RPMI7951 (cell line): ENCODE results near the gene FGFR2. TPM values are rescaled to one million over a fixed set of nuclear protein-coding genes. Genes with fewer than 3 reads are reported as not detected.

Experiments
- DNase-seq: peaks from one replicate; pipeline ENCODE4 v3.0.0-alpha.2; 2012; ENCODE audit warnings: low read depth
- total RNA-seq: library from RNA; depleted of rRNA; stranded (reverse); fragments of >200 nt; shearing (Covaris generic); gene quantifications from 2 replicates; pipeline ENCODE4 v1.2.3, GENCODE V29; 2014

The FGFR2 gene
- total RNA-seq, 1 experiment from 2014 or later, result 0.60 TPM

GRCh38 chr10:121553511-121554264 lies 44.6 kb downstream of the FGFR2 start:
- DNase-seq, result no peak

DNA sequence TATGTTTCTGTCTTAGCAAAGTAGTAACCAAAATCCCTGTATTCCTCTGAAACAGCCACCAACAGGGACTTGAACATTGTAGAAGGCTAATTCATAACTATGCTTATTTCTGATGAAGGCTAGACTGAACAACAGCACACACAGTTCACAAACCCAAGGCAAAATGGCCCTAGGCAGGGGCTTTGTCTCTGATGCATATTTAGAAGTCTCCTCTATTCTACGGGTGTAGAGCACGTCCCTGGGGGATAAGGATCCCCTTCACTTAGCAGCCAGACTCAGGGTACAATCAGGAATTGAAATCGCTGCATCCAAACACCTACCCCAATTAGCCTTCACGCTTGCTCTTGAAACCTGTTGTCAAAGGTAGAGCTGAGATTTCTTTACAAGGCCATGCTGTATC lies 45.5 kb downstream of the FGFR2 start:
- no peak for DNase-seq

DNA sequence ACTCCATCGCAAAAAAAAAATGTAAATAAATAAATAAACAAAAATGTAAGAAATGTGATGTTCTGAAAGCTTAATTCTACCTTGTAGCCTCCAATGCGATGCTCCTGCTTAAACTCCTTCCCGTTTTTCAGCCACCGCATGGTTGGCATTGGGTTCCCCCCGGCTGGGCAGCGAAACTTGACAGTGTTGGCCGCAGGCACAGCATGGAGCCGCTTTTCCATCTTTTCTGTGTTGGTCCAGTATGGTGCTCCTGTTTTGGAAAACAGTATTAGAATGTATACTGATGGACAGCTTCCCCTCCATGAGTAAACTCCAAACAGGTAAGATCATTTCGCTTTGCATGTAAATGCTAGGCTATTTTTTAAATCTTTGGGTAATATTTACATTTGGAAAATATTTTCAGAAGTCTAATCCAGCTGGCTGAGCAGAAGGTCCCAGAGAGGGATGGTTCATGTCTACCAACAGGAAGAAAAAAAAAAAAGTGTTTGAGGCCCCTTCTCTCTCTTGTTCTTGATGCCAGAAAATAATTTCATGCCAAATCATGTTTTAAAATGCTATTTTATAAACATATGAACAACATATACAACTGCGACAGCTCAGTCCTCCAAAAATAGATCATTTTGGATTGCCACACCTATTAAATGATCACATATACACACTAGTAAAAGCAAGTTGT lies 46.9 kb downstream of the FGFR2 start:
- no peak for DNase-seq

GRCh38 chr10:121544301-121544869 lies 53.9 kb downstream of the FGFR2 start:
- DNase-seq, result no peak

DNA sequence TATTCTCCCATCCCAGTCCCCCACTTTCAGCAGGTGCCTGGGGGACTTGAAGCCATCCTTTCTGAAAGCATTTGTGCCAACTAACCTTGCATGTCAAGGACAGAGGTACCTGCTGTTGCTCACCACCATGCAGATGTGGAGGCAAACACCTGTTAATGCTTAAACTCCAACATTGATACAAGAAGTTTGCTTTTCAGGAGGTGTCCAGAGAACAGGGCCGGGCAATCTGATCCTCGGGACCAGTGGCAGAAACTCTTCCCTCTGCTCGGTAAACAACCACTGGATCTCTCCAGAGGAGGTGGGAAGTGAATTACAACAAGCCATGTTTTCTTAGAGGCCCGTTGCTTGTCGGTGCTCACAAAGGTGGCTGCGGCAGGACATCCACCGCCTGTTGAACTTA lies 54.7 kb downstream of the FGFR2 start:
- no peak for DNase-seq

DNA sequence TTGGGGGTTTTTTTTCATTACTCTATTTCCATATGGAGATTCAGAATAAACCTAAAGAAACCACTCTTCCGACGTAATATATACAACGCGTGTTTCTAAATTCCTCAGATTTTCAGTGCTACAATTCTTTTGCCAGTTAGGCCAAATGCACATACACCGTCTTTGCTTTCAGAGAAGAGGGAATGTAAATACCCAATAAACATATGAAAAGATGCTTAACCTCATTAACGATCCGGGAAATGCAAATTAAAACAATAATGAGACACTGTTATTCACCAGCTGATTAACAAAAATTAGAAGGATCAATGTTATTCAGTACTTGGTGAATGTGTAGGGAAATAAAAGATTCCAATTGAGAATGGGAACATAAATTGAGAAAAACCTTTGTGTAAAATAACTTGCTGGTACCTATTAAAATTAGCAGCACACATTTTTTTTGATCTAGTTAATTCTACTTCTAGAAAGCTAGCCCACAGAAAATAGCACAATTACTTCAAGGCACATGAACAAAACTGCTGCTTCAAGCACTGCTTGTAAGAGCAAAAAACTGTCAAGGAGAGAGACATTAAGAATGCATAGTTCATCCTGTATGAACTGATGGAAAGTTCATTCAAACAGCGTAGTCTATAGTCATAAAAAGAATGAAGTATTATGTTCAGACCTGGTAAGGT lies 56.7 kb downstream of the FGFR2 start:
- no peak for DNase-seq

DNA sequence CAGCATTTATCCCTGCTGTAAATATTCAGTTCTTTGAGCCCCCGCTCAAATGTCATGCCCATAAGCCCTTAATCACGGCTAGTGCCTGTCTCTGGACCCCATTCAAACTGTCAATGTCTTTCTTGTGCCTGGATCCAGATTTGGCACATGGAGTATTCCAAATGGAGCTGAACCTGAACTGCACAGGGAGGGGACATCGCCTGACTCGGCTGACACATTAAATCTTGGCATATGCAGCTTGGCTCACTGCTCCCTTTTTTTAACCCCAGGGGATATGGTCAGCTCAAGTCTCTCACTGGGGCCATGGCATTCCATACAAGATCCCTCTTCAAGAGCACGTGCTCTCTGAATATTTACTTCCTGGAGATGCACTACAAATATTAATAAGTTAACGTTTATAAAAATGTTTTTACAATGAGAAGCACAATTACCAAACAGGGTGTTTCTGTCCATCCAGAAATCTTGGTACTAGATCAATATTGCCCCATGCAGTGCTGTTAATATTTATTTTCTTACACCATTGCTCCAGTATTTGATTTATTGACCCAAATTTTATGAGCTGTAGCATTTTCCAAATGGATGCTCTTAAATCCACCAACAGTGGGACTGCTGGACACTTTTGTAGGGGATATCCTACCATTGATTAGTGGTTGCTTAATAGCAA lies 57.4 kb downstream of the FGFR2 start:
- no peak for DNase-seq

- no peak for DNase-seq
Measured at GRCh38 chr10:121539786-121540185, 58.5 kb downstream of the FGFR2 start.

GRCh38 chr10:121536310-121536913 lies 61.8 kb downstream of the FGFR2 start:
- DNase-seq, result no peak

GRCh38 chr10:121535381-121535780 lies 62.9 kb downstream of the FGFR2 start:
- DNase-seq, result peak; percentile 7

- DNase-seq, result no peak
Measured at GRCh38 chr10:121532292-121532864, 65.9 kb downstream of the FGFR2 start.

DNA sequence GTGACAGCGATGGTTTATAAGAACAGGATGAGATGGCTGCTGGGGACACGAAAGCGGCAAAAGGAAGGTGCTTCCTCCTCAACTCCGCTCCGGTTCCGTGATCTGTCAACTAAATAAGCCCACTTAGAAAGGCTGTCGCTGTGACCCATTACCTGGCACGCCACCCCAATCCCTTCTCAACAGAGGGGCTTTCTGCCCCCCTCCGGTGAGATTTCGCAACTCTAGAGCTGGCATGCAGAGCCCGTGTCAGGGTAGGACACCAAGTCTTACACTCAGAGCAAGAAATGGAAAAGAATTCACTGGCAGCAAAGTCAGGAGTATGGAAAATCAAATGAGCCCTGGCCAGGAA lies 66.4 kb downstream of the FGFR2 start:
- no peak for DNase-seq

GRCh38 chr10:121531076-121531829 lies 67.0 kb downstream of the FGFR2 start:
- DNase-seq, result no peak

- no peak for DNase-seq
Measured at GRCh38 chr10:121530481-121531075, 67.7 kb downstream of the FGFR2 start.

DNA sequence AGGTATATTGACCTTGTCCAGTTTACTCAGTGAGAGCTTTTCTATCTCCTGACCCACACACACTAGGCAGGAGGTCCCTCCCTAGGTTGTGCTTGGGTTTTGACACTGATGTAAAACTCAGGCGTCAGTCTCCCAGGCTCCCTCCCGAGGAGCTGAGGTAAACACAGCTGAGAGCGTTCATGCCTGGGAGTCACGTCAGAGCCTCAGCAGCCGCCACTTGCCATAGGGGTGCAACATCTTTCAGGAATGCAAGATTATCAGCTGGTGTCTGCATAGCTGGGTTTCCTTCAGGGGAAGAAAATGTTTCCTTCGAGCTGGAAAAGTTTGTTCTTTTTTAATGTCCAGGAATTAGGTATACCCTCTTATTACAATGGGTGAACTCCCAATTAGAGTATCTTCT lies 70.6 kb downstream of the FGFR2 start:
- peak; percentile 24 for DNase-seq

GRCh38 chr10:121526801-121527221 lies 71.4 kb downstream of the FGFR2 start:
- no peak for DNase-seq

GRCh38 chr10:121526135-121526790 lies 72.0 kb downstream of the FGFR2 start:
- no peak for DNase-seq

DNA sequence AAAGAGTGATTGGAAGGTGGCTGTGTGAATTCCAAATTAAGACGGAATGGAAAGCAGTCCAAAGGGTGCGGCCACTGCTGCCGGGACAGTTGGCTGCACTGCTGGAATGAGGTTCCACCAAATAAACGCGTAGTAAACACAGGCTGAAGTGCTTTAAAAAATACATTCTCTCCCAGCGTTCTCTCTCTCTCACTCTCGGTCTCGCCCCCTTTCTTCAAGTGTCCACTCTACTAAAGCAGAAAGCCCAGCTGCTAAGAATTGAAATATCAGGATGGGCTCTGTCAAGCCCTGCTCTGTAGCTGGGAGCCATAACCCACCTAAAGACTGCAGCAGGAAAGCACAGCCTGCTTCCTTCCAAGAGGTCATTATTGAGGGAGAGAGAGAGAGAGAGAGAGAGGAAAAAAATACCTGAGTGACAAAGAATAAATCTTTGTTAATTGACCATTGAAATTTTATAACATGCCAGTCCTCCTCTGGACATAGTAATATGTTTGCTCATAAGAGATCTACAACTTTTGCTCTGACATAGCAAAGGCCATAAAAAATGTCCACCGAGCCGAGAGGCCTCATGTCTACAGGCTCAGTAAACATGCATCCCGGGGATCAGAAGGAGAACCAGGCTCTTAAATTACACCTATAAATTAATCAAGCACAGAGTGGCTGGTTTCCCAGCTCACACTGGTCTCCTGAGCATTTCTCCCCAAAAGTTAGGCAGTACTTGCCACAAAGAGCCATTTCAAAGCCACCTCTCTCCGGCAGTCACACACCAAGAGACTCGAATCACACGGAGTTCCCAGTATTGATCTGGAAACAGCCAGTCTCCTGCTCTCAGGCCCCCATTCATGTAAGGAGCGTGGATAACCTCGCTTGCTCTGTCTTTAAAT lies 72.8 kb downstream of the FGFR2 start:
- no peak for DNase-seq
